ENCODE results near the gene DDX4.

The DDX4 gene

GRCh38 chr5:55821731-55822512, 84.1 kb downstream of the DDX4 start:
- DNase-seq (ENCODE audit: low read depth): no peak

- DNase-seq (ENCODE audit: low read depth): no peak
Measured at GRCh38 chr5:55823151-55823796, 85.4 kb downstream of the DDX4 start.

GRCh38 chr5:55829956-55830355, 92.1 kb downstream of the DDX4 start:
- DNase-seq (ENCODE audit: low read depth): no peak

DNA sequence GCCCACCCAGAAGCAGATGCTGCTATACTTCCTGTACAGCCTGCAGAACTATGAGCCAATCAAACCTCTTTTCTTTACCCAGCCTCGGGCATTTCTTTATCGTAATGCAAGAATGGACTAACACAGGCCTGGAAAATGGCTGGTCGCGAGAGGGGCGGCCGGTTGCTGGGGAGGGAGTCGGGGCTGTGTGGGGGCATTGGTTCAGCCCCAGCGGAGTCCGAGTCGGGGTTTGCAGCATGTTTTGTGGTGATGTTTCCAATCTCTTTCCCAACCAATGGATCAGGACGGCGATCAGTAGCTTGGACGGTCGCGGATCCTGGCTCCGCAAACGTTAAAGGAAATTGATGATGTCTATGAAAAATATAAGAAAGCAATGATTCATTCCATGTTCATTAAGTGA, 94.6 kb downstream of the DDX4 start:
- no peak for DNase-seq (ENCODE audit: low read depth)

DNA sequence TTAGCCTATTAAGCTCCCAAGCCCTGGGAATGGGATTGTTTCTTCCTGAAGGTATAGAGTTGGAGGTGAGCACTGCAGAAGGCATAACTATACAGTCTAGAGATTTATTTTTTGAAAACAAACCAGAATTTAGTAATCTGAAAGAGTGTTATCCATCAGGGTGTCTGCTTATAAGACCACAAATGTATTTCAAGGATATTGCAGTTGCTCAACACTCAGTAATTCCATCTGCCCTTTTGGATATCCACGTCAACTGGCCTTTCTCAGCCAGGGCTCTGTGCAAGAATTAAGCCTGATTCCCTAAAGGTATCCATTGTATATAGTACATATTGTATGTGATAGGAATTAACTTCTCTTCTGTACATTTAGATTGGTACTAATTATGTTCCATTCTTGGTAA, 98.3 kb downstream of the DDX4 start:
- DNase-seq (ENCODE audit: low read depth): no peak

DNA sequence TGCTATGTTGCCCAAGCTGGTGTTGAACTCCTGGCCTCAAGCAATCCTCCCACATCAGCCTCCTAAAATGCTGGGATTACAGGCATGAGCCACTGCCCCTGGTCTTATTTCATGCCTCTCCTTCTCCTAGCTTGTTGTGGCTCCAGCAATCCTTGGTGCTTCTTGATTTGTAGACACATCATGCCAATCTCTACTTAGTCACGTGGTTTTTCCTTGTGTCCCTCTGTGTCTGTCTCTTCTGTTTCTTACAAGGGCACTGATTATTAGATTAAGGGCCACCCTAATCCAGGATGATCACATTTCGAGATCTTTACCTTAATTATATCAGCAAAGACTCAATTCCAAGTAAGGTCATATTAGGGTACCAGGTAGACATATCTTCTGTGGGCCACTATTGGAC, 104.1 kb downstream of the DDX4 start:
- no peak for DNase-seq (ENCODE audit: low read depth)

- DNase-seq (ENCODE audit: low read depth): no peak
Measured at GRCh38 chr5:55847837-55848236, 110.0 kb downstream of the DDX4 start.

- no peak for DNase-seq (ENCODE audit: low read depth)
Measured at GRCh38 chr5:55848783-55849182, 110.9 kb downstream of the DDX4 start.

DNA sequence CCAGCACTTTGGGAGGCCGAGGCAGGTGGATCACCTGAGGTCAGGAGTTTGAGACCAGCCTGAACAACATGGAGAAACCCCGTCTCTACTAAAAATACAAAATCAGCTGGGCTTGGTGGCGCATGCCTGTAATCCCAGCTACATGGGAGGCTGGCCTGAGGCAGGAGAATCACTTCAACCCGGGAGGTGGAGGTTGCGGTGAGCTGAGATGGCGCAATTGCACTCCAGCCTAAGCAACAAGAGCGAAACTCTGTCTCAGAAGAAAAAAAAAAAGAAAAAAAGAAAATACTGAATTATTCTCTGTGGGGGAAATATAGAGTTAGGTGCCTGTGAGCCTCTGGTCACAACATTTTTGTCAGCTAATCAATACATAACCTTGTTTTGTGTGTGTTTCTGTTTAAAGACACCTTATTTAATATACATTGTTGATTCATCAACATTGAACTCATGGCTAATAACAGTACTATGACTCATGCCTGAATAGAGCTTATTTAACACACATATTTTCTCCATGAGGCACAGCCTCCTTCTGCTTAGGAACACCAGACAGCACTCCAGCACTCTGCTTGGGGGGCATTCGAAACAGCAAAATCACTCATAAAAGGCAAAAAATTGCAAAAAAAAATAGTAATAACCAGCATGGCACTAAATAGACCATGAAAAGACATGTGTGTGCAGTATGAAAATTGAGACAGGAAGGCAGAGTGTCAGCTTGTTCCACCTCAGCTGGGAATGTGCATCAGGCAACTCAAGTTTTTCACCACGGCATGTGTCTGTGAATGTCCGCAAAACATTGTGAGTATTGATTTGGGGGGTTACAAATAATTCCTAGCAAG, 113.2 kb downstream of the DDX4 start, which contains the start of gene IL31RA:
Gene IL31RA (plus strand): TSS at position 519 of the 836 bp plus-strand sequence. CDS start 214 bp downstream, at position 733.
- DNase-seq (ENCODE audit: low read depth): no peak

- DNase-seq (ENCODE audit: low read depth): no peak
Measured at GRCh38 chr5:55851675-55851979, 113.8 kb downstream of the DDX4 start.

- no peak for DNase-seq (ENCODE audit: low read depth)
Measured at GRCh38 chr5:55852503-55852902, 114.6 kb downstream of the DDX4 start.

GRCh38 chr5:55853041-55853670, 115.3 kb downstream of the DDX4 start:
- DNase-seq (ENCODE audit: low read depth): no peak

DNA sequence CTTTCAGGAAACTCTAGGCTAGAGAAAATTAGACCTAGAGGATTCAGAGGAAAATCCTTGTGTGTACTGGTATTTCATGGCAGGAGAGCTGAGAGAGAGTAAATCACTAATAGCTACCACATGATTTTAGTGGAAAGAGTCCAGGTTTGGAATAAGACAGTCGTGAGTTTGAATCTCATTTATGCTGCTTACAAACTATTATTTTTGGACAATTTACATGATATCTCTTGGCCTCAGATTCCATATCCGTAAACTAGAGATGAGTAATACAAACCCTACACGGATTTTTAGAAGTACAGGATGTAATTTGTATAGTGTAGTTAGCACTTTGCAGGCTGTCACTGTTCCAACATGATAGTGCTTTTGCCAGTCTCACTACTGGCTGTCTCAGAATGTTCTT, 116.0 kb downstream of the DDX4 start:
- DNase-seq (ENCODE audit: low read depth): no peak

DNA sequence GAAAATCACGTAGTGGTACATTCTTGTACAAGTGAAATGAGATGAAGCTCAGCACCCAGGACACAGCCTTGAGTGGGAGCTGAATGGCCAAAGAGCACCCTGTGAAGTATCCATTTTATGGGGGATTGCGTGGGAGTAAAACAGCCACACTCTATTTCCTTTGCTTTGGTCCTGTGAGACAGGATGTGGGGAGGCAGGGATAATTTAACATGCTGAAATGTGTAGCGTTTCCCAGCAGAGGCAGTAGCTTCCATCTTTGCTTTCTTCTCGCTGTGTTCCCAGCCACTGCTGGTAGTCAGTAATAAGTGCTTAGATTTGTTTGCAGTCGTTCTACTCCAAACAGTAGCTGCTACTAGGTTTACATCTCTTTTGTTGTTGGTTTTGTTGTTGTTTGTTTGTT, 117.6 kb downstream of the DDX4 start:
- DNase-seq (ENCODE audit: low read depth): no peak

DNA sequence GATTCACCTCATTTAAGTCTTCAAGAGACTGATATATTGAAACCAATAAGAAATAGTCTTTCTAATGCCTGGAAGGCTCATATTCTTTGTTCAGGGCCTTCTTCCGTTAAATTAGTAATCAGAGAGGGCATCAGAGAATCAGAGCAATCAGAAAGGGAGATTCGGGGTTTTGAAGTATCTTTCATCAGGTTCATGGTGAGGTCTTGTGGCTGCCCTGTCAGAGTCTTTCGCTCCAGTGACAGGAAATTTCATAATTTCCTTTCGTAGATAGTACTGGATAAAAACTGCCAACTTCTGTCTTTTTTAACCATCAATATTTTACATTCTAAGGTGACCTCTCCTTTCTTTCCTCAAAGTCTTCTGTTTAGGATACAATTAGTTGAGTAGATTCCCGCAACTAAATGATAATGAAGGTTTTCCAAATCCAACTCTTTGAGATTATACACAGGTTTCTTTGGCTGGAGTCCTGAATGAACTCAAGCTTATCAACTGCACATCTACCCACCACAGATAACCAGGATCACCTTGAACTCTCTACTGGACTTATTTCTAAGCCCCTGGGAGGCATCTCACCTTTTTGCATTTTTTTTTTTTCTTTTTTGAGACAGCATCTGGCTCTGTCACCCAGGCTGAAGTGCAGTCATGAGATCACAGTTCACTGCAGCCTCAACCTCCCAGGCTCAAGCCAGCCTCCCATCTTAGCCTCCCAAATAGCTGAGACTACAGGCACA, 118.8 kb downstream of the DDX4 start:
- DNase-seq (ENCODE audit: low read depth): no peak

DNA sequence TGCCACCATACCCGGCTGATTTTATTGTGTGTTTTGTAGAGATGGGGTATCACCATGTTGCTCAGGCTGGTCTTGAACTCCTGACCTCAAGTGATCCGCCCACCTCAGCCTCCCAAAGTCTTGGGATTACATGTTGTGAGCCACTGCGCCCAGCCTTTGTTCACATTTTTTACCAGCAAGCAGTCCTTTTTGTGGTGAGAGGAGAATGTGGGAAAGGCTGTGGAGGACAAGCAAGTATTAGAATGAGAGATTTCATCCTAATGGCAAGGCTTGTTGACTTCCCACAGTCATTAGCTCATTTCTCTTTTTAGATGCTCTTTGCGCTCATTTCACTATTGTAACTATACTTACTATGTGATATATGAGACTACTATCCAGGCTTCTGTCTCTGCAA, 119.4 kb downstream of the DDX4 start:
- DNase-seq (ENCODE audit: low read depth): no peak

DNA sequence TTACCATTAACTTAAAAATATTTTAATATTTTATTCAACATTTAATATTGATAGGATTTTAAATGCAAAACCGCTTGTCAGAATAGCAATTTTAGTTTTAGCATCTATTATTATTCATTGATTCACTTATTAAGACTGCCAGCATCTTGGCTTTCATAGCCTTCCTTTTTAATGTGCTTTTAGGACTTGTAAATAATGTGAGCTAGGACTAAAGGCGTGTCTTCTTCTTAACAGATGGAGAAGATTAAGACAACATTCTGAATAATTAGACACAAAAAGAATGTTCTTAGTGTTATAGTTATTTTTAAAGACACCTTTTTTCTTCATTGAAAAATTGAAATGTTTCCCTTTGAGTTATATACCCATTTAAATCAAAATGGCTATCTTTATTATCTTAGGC, 120.2 kb downstream of the DDX4 start:
- DNase-seq (ENCODE audit: low read depth): no peak

GRCh38 chr5:55860288-55860687, 122.4 kb downstream of the DDX4 start:
- no peak for DNase-seq (ENCODE audit: low read depth)

GRCh38 chr5:55860709-55861108, 122.8 kb downstream of the DDX4 start:
- DNase-seq (ENCODE audit: low read depth): no peak

DNA sequence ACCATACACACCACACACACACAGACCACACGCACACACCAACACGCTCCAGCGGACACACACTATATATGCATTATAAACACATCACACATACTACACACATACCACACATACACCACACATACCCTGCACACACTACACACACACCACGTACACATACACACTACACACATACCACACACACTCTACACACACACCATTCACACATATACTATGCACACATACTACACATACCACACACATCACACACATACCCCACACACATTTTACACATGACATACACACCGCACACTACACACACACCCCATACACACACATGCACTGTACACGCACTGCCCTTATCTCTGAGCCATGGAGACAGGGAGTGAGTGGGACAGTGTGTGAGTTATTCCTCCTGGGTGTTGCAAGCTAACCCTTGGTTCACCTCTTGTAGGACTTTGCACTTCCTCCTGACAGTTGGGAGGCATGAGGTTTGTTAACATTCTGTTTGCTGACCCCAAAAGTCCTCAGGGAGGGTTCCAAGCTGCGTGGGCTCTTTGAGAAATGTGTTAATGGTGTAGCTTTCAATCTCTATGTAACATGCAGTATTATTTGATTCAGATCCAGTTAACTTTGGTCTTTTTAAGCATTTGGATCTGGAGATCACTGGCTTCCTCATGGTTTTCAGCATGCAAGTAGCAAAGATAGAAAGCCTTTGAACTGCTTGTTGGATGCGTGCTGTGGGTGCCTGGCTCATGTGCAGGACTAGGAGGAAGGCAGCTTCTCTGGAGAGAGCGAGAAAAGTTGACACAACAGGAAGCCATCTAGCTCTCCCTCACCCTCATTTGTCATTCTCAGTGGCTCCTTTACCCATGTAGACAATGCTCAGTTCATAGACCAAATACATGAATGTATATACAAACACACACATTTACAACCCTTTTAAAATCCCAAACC, 127.0 kb downstream of the DDX4 start:
- DNase-seq (ENCODE audit: low read depth): no peak

- no peak for DNase-seq (ENCODE audit: low read depth)
Measured at GRCh38 chr5:55865831-55866230, 128.0 kb downstream of the DDX4 start.

All from activated T-cell treated with anti-CD3 and anti-CD28 coated beads for 24 hours (primary cell).